AG04450 (cell line): Measurements from ENCODE around the gene RAPGEF1. TPM values are rescaled to one million over a fixed set of nuclear protein-coding genes. Genes with fewer than 3 reads are reported as not detected.

Experiments used
- CTCF ChIA-PET: fragments of 300-600, 350-600 bp; formaldehyde crosslinking; extraction: SDS; loops from one replicate; lab custom pipeline; 2022; ENCODE audit warnings: antibody characterized with exemption, inconsistent platforms; lab: Charles Lee
- POLR2A ChIA-PET: fragments of 350-600 bp; formaldehyde crosslinking; extraction: SDS; loops from one replicate; lab custom pipeline; 2021; ENCODE audit warnings: antibody characterized with exemption, inconsistent platforms; lab: Yijun Ruan, JAX
- DNase-seq: peaks from one replicate; pipeline ENCODE4 v3.0.0-alpha.2; 2011; ENCODE audit warnings: low read depth, low spot score
- H3K27ac ChIP-seq: one replicate; pipeline ENCODE4 v1.5.1; 2012; ENCODE audit warnings: low read depth, low read length, control low read depth
- H3K27me3 ChIP-seq: one replicate; pipeline ENCODE4 v1.6.0; 2012; ENCODE audit warnings: low read length; ENCODE audit not compliant: control insufficient read depth, insufficient read depth
- H3K4me3 ChIP-seq: 2 replicates; pipeline ENCODE4 v1.5.1; 2011; ENCODE audit warnings: mild to moderate bottlenecking, low read depth, low read length, control low read depth
- H3K9me3 ChIP-seq: 2 replicates; pipeline ENCODE4 v1.5.1; 2012; ENCODE audit warnings: low read length; ENCODE audit not compliant: control insufficient read depth, insufficient read depth
- polyA plus RNA-seq: library from polyadenylated mRNA; depleted of rRNA; stranded (reverse); fragments of >200 nt; gene quantifications from 2 replicates; pipeline ENCODE4 v1.2.3, GENCODE V29; 2011
- TF ChIP-seq, protein P1 (sequence below): IDR thresholded peaks from 2 replicates; pipeline ENCODE4 v1.5.1; 2011; ENCODE audit warnings: low read depth, low read length, control low read depth, inconsistent platforms

RAPGEF1 gene
- polyA plus RNA-seq, 1 experiment, result 27.6 TPM

DNA sequence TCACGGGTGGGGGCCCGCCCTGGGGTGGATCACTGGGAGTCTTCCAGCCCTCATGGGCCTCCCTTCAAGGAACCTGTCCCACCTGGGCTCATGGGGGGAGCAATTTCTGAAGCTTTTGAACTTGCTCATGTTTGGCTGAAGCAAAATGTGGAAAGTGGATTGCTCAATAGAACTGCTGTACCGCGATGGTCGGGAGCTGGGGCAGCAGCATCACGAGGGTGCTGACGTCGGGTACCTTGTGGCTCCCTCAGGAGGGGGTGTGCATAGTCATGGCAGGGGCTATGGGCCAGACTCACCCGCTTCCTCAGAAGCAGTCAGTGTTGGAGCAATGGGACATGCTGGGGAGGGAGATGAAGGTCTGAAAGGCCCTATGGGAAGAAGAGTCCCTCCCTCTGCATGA, 136.7 kb downstream of the RAPGEF1 start:
- Histone ChIP-seq H3K27ac (no peak overlapping the region), H3K27me3 (no peaks in the 10 kb centered on the region), H3K9me3 (peaks cover 2% of the 10 kb centered on the region; the same call in 1 of the 2 replicates), H3K4me3 (no peak overlapping the region)
- ChIA-PET CTCF (interaction anchor here (0.6 to 1.1 kb wide), 3 partner anchors 12 to 1367 kb away, joined by 3 to 4 read pairs (median 4); no protein-coding TSS in a partner anchor), POLR2A (no interaction called here)
- DNase-seq, result no peak
- TF ChIP-seq, protein P1, sequence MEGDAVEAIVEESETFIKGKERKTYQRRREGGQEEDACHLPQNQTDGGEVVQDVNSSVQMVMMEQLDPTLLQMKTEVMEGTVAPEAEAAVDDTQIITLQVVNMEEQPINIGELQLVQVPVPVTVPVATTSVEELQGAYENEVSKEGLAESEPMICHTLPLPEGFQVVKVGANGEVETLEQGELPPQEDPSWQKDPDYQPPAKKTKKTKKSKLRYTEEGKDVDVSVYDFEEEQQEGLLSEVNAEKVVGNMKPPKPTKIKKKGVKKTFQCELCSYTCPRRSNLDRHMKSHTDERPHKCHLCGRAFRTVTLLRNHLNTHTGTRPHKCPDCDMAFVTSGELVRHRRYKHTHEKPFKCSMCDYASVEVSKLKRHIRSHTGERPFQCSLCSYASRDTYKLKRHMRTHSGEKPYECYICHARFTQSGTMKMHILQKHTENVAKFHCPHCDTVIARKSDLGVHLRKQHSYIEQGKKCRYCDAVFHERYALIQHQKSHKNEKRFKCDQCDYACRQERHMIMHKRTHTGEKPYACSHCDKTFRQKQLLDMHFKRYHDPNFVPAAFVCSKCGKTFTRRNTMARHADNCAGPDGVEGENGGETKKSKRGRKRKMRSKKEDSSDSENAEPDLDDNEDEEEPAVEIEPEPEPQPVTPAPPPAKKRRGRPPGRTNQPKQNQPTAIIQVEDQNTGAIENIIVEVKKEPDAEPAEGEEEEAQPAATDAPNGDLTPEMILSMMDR, result no peak

DNA sequence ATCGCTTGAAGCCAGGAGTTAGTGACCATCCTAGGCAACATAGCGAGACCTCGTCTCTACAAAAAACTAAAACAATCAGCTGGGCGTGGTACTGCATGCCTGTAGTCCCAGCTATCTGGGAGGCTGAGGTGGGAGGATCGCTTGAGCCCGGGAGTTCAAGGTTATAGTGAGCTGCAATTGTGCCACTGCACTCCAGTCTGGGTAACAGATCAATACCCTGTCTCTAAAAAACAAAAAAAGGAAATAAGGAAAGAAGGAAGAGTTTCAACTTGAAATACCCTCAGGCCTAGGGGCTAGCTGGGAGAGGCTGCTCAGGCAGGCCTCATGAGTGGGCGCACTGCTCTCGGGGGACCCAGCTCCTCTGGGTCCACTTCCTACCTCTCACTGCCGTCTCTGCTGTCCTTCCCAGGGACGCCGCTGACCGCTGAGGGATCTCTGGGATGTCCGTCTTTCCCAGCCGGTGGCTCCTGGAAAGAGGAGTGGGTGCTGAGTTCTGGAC, 138.1 kb downstream of the RAPGEF1 start:
- CTCF ChIA-PET, result interaction anchor here (1.2 kb wide), 1 partner anchor 10 kb away, joined by 8 read pairs; no protein-coding TSS in a partner anchor
- DNase-seq, result no peak
- TF ChIP-seq, protein P1, result no peak
- H3K4me3 ChIP-seq, result no peak overlapping the region
- no peak overlapping the region for H3K27ac ChIP-seq
- no peaks in the 10 kb centered on the region for H3K27me3 ChIP-seq
- no peaks in the 10 kb centered on the region for H3K9me3 ChIP-seq
- POLR2A ChIA-PET, result interaction anchor here (0.6 kb wide), 2 partner anchors 46 to 639 kb away, joined by 3 read pairs; no protein-coding TSS in a partner anchor

DNA sequence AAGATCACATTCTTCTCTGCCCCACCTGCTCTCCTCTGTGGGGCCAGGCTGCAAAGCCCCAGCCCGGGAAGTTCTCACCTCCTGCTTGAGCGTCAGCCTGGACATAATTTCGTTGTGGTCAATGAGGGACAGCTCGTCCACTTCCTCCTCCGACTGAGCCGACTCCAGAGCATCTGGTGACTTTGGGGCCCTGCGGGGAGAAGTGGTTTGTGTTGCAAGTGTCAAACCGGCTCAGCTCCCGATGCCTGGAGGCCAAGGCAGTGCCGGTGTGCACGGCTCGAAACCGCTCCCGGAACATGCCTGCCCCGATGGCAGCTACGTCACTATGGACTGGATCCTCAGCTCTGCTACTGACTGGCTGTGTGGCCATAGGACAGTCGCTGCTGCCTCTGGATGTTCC, 141.8 kb downstream of the RAPGEF1 start:
- TF ChIP-seq, protein P1, result no peak
- CTCF ChIA-PET, result interaction anchor here (1.0 kb wide), 1 partner anchor 142 kb away, joined by 6 read pairs; the partner anchor contains the start of gene RAPGEF1
- H3K4me3 ChIP-seq, result no peak overlapping the region
- no peak overlapping the region for H3K27ac ChIP-seq
- no peaks in the 10 kb centered on the region for H3K9me3 ChIP-seq
- no peaks in the 10 kb centered on the region for H3K27me3 ChIP-seq
- POLR2A ChIA-PET, result no interaction called here
- DNase-seq, result no peak

DNA sequence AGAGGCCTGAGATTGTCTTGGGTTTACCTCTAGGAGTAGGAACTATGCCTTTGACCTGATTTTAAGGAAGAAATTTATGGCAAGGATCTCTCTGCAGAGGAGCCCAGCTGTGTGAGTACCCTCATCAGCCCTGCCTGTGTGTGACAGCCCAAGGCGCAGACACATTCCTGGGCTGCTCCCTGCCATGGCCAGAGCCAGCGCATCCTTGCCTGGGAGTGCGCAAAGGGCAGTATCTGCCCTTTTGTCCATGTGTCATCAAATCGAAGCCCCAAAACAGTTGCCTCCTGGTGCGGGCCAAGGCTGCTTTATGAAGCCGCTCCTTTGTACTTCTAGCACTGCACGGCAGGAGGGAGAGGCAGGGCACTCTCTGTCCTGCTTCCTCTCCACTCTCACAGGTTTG, 142.6 kb downstream of the RAPGEF1 start:
- ChIA-PET CTCF (no interaction called here), POLR2A (no interaction called here)
- Histone ChIP-seq H3K27ac (no peak overlapping the region), H3K9me3 (no peaks in the 10 kb centered on the region), H3K4me3 (no peak overlapping the region), H3K27me3 (no peaks in the 10 kb centered on the region)
- no peak for DNase-seq
- TF ChIP-seq, protein P1, result no peak

DNA sequence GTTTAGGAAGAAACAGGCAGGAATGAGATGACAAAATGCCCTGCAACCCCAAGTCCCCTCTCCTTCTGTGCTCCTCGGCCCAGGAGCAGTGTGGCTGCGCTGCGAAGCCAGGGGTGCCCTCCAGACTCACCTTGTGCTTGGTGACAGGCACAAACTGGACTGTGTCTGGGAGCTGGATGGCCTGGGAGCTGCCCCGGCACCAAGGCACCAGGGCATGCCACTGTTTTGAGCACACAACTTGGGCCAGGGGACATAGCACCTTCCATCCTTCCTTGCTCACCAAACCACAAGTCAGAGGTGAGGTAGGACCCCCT, 143.5 kb downstream of the RAPGEF1 start:
- Histone ChIP-seq H3K27ac (no peak overlapping the region), H3K27me3 (no peaks in the 10 kb centered on the region), H3K4me3 (no peak overlapping the region), H3K9me3 (no peaks in the 10 kb centered on the region)
- TF ChIP-seq, protein P1, result no peak
- POLR2A ChIA-PET, result no interaction called here
- no peak for DNase-seq
- CTCF ChIA-PET, result no interaction called here
